HG02981 (cell line): ENCODE measurements around the gene TRAFD1.

ENCODE experiments used
- ATAC-seq: cut with Tn5 transposase; IDR thresholded peaks from one replicate; pipeline ENCODE4 v1.9.1; 2021; ENCODE audit warnings: mild to moderate bottlenecking, moderate library complexity; ENCODE audit not compliant: unreplicated experiment

TRAFD1 gene

DNA sequence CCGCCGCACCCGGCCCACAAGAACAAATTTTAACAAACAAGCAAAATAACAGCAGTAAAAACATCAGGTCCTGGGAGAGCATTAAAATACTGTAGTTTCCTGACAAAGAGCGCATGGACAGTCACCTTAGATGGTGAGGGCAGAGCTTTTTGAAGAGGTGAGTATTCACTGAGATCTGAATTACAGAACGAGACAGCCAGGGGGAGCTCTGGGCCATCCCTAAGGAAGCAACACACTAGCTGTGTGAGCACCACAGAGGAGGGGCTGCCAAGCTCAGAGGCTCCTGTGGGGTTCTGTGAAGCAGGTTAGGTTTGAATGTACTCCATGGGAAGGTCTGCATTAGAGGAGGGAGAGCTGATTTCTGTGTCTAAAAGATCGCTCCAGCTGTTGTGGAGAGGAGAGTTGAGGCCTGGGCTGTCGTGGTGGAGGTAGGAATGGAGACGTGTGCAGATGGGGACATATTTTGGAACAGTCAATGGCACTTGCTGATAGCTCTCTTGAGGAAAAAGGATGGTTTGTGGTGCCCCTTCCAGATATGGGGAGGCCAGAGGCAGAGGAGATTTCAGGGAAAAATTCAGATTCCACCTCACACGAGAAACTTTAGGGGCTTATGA lies 72.9 kb downstream of the TRAFD1 start:
- ATAC-seq: no peak

DNA sequence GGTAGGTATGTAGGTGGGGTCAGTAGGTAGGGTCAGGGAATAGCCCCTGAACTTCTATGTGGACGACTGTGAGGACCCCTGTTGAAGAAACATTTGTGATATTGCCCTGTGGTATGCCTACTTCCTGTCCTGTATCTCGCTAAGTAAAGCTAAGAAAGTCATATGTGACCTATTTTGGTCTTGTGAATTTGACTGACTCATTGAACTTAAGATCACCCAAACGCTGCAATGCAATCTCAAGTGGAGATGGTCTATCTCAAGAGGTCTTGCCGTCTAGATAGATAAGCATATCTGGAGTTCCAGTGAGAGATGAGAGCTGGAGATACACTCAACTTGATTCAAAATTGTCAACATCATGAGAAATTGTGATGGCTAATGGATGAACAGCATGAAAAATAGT lies 73.8 kb downstream of the TRAFD1 start:
- ATAC-seq: no peak
